Activated T-cell treated with anti-CD3 and anti-CD28 coated beads, Interleukin-2, amount 50 U/mL, for 72 hours (primary cell): ENCODE data around the gene DOLK. TPM values are rescaled to one million over a fixed set of nuclear protein-coding genes. Genes with fewer than 3 reads are reported as not detected.
A peak's percentile ranks its signal among the peaks of the same experiment; 100 is the strongest.
"Not testable (repeated sequence)": the region's sequence is repeated elsewhere in the genome, so short reads cannot be mapped to it uniquely, and the experiment has no call there.

Source experiments
- ATAC-seq, 2 donors: fragments of 150-1000 bp; cut with Tn5 transposase; replicated peaks in 1 of 2; 2 replicates each; pipeline ENCODE4 v1.10.0; 2021; ENCODE audit warnings: moderate library complexity in 2 of 2, mild to moderate bottlenecking in 1 of 2
- DNase-seq, 2 donors: peaks; one replicate each; pipeline ENCODE4 v3.0.0; 2021 to 2022; ENCODE audit warnings: mixed read lengths in 1 of 2
- H3K27ac Mint-ChIP-seq: one replicate; pipeline ENCODE4 v1.8.0; 2022; ENCODE audit warnings: mild to moderate bottlenecking, moderate library complexity, mixed read lengths
- H3K27me3 Mint-ChIP-seq: one replicate; pipeline ENCODE4 v1.8.0; 2022; ENCODE audit warnings: low read depth, mixed read lengths
- H3K36me3 Mint-ChIP-seq, 2 donors: one replicate each; pipeline ENCODE4 v1.8.0; 2022; ENCODE audit warnings: mixed read lengths in 2 of 2, mild to moderate bottlenecking in 1 of 2; ENCODE audit not compliant: insufficient read depth in 2 of 2
- H3K4me1 Mint-ChIP-seq: one replicate; pipeline ENCODE4 v1.8.0; 2022; ENCODE audit warnings: low read depth, mixed read lengths
- H3K4me3 Mint-ChIP-seq, 2 donors: one replicate each; pipeline ENCODE4 v1.8.0; 2022; ENCODE audit warnings: mild to moderate bottlenecking in 2 of 2, mixed read lengths in 2 of 2, moderate library complexity in 2 of 2
- H3K9me3 Mint-ChIP-seq, 2 donors: one replicate each; pipeline ENCODE4 v1.8.0; 2022; ENCODE audit warnings: mixed read lengths in 2 of 2
- total RNA-seq, 2 donors: library from RNA; stranded (reverse); gene quantifications; one replicate each; pipeline ENCODE4 v1.2.3, GENCODE V29; 2022

DOLK gene
- total RNA-seq, 2 donors from 2014 or later = 6.8 to 6.9 TPM

DNA sequence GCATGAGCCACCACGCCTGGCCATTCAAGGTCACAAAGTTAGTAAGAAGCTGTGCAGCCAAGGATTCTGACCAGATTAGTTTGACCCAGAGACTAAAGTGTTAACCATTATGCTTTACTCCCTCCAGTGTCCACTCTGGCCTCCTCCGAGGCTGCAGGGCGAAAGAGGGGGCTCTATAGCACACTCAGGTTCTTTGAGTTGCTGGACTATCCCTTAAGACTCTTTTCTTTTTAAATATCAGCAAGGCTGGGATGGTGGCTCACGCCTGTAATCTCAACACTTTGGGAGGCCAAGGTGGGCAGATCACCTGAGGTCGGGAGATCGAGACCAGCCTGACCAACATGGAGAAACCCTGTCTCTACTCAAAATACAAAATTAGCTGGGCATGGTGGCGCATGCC, 2.4 kb downstream of the DOLK start:
- not testable (repeated sequence) for ATAC-seq, H3K27me3 Mint-ChIP-seq, DNase-seq, H3K36me3 Mint-ChIP-seq, H3K9me3 Mint-ChIP-seq, H3K27ac Mint-ChIP-seq, H3K4me3 Mint-ChIP-seq
- peaks cover 47% of the 10 kb centered on the region for H3K4me1 Mint-ChIP-seq

DNA sequence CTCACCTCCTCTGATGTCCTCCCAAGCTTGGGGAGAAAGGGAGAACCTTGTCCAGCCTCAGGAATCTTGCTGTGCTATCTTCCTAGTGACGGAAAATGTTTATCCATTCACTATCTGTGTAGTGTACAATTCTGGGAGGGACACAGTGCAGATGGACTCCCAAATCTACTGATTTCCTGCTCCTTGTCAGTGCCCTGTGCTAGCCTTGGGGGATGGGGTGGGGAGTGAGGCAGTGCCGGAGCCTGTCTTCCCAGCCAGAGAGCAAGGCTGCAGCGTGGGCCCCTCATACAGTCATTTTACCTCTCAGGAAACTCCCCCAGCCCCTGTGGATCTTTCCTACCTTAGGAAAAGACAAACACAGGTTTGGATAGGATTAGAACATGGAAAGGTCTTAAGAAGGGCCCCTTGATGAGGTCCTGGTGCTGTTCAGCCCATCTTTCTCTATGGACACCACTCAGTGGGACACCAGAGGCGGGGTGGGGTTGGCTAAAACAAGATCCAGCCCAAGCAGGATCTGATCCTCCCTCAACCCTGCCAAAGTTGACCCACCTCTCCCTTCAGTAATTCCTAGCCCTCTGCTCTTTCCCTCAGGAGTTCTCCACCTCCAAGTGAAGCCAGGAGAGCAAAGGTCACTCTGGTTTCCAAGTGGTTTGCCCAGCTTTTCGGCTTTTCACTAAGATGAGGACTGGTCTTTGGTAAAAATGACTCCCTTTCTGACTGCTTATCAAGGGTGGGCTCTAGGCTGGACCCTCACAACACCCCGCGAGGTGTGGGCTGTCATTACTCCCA, 3.4 kb downstream of the DOLK start:
- Mint-ChIP-seq H3K4me1 (peaks cover 41% of the 10 kb centered on the region), H3K9me3 (no peaks in the 10 kb centered on the region), H3K36me3 (peaks cover 5 to 8% of the 10 kb centered on the region in 2 donors), H3K4me3 (no peak overlapping the region), H3K27me3 (no peaks in the 10 kb centered on the region), H3K27ac (no peak overlapping the region)
- ATAC-seq (no peak), DNase-seq (no peak)

DNA sequence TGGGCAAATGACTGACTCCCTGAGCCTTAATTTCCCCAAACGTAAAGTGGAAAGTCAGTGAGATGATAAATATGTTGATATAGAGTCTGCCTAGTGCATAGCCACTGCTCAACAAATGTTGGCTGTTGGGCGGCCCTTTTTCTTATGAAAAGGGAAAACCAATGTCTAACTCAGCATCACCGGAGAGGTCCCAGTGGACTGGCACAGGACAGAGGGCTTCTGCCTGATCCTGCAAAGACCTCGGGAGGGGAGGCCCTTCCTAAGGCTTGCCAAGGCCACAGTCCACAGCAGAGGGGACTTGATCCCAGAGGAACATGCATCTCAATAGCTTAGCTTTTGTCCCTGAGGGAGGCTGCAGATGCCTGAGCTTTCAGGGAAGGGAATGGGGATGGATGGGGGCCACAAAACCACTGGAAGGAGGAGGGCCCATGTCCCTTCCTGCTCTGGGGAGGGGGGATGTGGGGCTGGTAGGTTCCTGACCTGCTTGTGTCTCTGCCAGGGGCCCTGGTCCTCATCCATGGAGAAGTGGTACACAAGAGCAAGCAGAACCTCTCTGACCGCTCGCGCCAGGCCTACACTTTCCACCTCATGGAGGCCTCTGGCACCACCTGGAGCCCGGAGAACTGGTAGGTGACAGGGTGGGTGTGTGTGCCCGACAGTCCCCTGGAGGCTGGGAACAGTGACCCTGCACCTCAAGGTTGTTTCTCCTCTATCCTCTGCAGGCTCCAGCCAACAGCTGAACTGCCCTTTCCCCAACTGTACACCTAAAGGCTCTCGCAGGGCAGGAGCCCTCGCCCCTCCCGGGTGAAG, 6.3 kb downstream of the DOLK start:
- H3K36me3 Mint-ChIP-seq = peaks cover 0 to 5% of the 10 kb centered on the region in 2 donors
- no peak overlapping the region for H3K4me3 Mint-ChIP-seq
- H3K27me3 Mint-ChIP-seq = no peaks in the 10 kb centered on the region
- ATAC-seq (peak in 1 of 2 donors; percentile 7), DNase-seq (no peak)
- peaks cover 19% of the 10 kb centered on the region for H3K4me1 Mint-ChIP-seq
- no peaks in the 10 kb centered on the region for H3K9me3 Mint-ChIP-seq
- H3K27ac Mint-ChIP-seq = no peak overlapping the region

DNA sequence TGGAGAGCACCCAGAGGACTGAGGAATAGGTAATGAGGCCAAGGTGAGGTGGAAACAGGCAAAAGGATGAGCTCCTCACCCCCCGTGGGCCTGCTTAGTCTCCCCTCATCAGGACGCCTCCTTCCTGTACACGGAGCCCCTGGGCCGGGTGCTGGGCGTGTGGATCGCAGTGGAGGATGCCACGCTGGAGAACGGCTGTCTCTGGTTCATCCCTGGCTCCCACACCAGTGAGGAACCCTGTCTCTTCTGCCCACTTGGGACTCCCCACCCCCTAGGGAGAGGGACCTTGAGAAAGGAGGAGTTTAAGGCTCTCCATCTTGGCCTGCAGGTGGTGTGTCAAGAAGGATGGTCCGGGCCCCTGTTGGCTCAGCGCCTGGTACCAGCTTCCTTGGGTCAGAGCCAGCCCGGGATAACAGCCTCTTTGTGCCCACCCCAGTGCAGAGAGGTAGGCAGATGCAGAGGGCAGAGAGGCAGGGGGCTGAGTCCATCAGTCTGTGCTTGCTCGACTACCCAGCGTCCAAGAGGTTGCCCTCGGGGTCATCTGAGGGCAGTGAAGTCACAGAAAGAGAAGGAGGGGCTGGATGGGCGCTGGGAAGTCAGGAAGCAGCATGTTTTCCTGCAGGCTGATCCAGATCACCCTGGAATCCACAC, 7.0 kb downstream of the DOLK start:
- Mint-ChIP-seq H3K27me3 (no peaks in the 10 kb centered on the region), H3K4me3 (no peak overlapping the region), H3K4me1 (peaks cover 11% of the 10 kb centered on the region), H3K27ac (no peak overlapping the region), H3K9me3 (no peaks in the 10 kb centered on the region), H3K36me3 (no peaks in the 10 kb centered on the region)
- ATAC-seq = no peak
- DNase-seq = no peak

DNA sequence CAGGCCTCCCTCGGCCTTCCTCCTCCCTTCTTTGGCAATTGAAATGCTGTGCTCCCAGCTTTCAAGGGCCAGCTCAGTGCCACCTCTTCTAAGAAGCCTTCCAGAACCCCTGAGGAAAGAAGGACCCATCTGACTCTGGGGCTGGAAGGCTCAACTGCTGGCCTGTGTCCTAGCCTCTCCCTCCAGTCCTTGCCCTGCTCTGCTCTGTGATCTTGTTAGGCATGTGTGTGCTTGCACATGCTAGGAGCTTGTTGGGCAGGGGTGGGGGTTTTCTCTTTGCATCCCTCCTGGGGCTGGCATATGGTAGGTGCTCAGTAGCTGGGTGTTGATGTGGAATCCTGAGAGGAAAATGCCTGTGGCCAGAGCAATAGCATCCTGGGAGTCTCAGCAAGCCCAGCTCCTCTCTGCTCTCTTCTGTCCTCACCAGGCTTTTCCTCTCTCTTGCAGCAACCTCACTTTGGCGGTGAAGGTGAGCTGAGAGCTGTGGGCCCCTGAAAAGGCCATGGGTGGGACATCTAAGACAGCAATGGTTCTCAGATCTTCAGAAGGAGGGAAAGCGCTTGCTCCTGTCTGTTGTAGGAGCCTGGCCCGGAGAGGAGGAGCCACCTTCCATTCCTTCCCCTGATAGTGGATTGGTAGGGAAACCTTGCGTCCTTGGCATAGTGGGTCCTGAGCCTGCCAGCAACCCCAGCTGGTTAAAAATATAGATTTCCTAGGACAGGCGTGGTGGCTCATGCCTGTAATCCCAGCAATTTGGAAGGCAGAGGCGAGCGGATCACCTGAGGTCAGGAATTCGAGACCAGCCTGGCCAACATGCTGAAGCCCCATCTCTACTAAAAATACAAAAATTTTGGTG, 9.9 kb downstream of the DOLK start:
- DNase-seq (no peak), ATAC-seq (no peak)
- no peaks in the 10 kb centered on the region for H3K36me3 Mint-ChIP-seq
- H3K4me3 Mint-ChIP-seq = no peak overlapping the region
- no peak overlapping the region for H3K27ac Mint-ChIP-seq
- no peaks in the 10 kb centered on the region for H3K4me1 Mint-ChIP-seq
- no peaks in the 10 kb centered on the region for H3K9me3 Mint-ChIP-seq
- H3K27me3 Mint-ChIP-seq = no peaks in the 10 kb centered on the region

DNA sequence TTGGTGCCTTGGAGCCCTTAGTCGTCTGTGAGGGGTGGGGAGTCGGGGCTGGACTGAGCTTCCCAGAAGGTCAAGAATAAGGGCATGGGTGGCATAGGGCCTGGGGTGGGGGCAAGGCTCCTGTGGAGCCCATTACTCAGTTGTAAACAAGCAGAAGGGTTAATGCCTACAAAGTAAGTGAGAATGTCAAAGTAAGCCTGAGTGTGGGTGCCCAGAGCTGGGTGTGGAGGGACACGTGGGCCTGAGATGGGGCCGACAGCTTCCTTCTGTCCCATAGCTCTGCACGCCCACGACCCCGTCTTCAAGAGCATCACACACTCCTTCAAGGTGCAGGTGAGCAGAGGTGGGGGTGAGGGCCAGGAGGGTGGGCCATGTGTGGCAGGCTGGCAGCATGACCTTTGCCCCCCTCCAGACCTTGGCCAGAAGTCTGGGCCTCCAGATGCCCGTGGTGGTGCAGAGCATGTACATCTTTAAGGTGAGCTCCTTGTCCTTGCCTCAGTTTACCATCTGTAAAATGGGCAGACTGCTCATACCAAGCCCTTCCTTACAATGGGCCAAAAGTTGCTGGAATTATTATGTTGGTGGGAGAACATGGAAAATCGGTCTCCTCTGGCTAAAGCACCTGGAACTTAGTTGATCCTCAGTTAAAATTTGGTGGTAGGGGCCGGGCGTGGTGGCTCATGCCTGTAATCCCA, 11.1 kb downstream of the DOLK start:
- H3K27ac Mint-ChIP-seq = no peak overlapping the region
- H3K4me3 Mint-ChIP-seq = no peak overlapping the region
- H3K4me1 Mint-ChIP-seq = no peaks in the 10 kb centered on the region
- no peak for ATAC-seq
- H3K27me3 Mint-ChIP-seq = no peaks in the 10 kb centered on the region
- DNase-seq = no peak
- H3K36me3 Mint-ChIP-seq = no peaks in the 10 kb centered on the region
- no peaks in the 10 kb centered on the region for H3K9me3 Mint-ChIP-seq

DNA sequence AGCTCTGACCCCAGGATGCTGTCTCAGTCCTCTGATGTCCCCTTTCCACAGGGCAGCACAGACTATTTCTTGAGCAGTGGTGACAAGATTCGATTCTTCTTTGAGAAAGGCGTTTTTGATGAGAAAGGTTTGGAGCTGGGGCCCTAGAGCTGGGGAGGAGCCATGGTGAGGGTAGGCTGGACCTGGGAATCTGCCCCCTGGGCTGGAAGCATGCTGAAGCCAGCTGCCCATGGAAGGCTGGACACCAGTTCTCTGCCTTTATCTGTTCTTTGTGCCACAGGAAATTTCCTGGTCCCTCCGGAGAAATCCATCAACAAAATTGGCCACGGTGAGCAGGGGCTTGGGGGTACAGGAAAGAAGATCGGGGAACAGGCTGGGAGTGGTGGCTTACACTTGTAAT, 13.7 kb downstream of the DOLK start:
- H3K4me1 Mint-ChIP-seq = no peaks in the 10 kb centered on the region
- no peak for ATAC-seq
- H3K9me3 Mint-ChIP-seq = no peaks in the 10 kb centered on the region
- H3K4me3 Mint-ChIP-seq = no peak overlapping the region
- H3K36me3 Mint-ChIP-seq = no peaks in the 10 kb centered on the region
- H3K27ac Mint-ChIP-seq = no peak overlapping the region
- no peaks in the 10 kb centered on the region for H3K27me3 Mint-ChIP-seq
- DNase-seq = no peak

DNA sequence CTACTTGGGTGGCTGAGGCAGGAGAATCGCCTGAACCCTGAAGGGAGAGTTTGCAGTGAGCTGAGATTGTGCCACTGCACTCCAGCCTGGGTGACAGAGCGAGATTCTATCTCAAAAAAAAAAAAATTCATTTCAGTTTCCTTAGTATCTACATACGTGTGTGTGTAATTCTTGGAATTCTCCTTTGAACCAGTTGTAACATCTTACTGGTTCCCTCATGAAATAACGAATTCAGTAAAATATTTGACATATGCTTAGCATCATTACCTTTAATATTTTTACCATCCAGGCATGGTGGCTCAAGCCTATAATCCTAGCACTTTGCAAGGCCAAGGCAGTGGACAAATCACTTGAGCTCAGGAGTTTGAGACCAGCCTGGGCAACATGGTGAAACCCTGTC, 17.8 kb downstream of the DOLK start:
- H3K4me3 Mint-ChIP-seq = no peak overlapping the region
- no peaks in the 10 kb centered on the region for H3K27me3 Mint-ChIP-seq
- H3K36me3 Mint-ChIP-seq = no peaks in the 10 kb centered on the region
- DNase-seq = no peak
- no peaks in the 10 kb centered on the region for H3K9me3 Mint-ChIP-seq
- no peak for ATAC-seq
- H3K27ac Mint-ChIP-seq = no peak overlapping the region
- no peaks in the 10 kb centered on the region for H3K4me1 Mint-ChIP-seq

DNA sequence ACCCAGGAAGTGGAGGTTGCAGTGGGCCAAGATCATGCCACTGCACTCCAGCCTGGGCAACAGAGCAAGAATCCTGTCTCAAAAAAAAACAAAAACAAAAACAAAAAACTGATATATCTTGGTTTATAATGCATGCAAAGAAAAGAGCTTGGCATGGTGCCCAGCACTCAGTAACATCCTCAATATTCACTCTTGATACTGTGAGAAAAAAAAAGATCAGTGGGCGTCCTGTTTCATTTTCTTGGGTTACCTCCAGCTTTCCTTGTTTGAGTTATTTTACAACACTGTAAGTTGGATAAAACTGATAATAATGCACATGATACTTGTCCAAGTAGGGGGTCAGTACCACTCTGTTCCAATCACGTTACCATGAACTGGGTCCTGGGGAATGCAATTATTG, 18.8 kb downstream of the DOLK start:
- Mint-ChIP-seq H3K9me3 (no peaks in the 10 kb centered on the region), H3K27ac (no peak overlapping the region), H3K4me3 (no peak overlapping the region), H3K4me1 (no peaks in the 10 kb centered on the region), H3K27me3 (no peaks in the 10 kb centered on the region), H3K36me3 (no peaks in the 10 kb centered on the region)
- ATAC-seq (no peak), DNase-seq (no peak)

DNA sequence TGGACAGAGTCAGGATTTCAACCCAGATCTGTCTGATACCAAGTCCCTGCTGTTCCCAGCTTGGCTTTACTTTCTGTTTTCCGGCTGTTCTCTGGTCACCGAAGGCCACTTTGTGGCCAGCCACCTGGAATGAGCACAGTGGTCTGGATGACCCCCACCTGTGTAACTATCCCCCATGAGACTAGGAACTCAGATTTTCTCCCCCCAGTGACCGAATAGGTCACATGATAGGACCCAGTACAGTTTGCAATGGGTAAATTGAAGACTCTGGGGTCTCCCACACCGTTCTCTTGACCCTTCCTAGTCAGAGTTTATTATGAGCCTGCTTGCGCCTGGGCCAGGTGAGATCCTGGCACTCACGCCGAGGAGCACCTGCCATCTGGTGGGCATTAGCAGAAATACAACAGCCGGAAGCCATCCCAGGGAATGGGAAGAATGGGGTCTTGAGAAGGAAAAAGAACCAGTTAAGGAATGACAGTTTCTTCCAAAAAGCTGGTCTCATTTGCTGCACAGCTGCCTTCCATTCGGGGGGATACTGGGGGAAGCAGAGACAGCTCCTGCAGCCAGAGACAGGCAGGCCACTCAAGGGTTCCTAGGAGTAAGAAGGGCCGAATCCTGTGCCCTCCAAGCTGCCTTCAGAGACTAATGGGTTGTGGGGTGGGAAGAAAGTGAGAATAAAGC, 19.5 kb downstream of the DOLK start:
- Mint-ChIP-seq H3K4me1 (no peaks in the 10 kb centered on the region), H3K4me3 (no peak overlapping the region), H3K36me3 (no peaks in the 10 kb centered on the region), H3K27me3 (no peaks in the 10 kb centered on the region), H3K27ac (no peak overlapping the region), H3K9me3 (no peaks in the 10 kb centered on the region)
- ATAC-seq = peak; percentile 73 to 79
- DNase-seq = peak; percentile 51 to 57

DNA sequence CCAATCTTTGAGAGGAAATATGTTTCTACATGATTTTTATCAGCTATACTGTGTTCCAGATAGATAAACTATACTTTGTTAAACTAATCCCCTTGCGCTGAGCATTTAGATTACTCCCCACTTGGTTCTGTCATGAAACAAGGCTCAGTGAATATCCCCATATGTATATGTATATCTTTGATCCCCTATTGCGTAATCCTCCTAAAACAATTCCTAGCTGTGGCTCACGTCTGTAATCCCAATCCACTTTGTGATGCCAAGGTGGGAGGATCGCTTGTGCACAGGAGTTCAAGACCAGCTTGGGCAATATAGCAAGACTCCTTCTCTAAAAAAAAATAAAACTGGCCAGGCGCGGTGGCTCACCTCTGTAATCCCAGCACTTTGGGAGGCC, 23.9 kb downstream of the DOLK start:
- H3K4me3 Mint-ChIP-seq = no peak overlapping the region
- no peaks in the 10 kb centered on the region for H3K36me3 Mint-ChIP-seq
- H3K9me3 Mint-ChIP-seq = no peaks in the 10 kb centered on the region
- ATAC-seq = no peak
- H3K4me1 Mint-ChIP-seq = no peaks in the 10 kb centered on the region
- DNase-seq = no peak
- H3K27ac Mint-ChIP-seq = no peak overlapping the region
- no peaks in the 10 kb centered on the region for H3K27me3 Mint-ChIP-seq
